AG04449 (cell line): ENCODE data around the gene NF2.
"Not testable (repeated sequence)": the region's sequence is repeated elsewhere in the genome, so short reads cannot be mapped to it uniquely, and the experiment has no call there.

Experiments
- CTCF ChIA-PET: fragments of 350-600 bp; formaldehyde crosslinking; extraction: SDS; loops from one replicate; lab custom pipeline; 2021; ENCODE audit warnings: antibody characterized with exemption; lab: Yijun Ruan, JAX
- POLR2A ChIA-PET: fragments of 400-600, 350-600 bp; formaldehyde crosslinking; extraction: SDS; loops from one replicate; lab custom pipeline; 2020; ENCODE audit warnings: antibody characterized with exemption, inconsistent platforms; lab: Yijun Ruan, JAX
- DNase-seq: peaks from one replicate; pipeline ENCODE4 v3.0.0-alpha.2; 2010; ENCODE audit warnings: low read depth, low spot score
- H3K4me3 ChIP-seq: 2 replicates; pipeline ENCODE4 v1.5.1; 2011; ENCODE audit warnings: low read depth, mild to moderate bottlenecking, control low read depth, low read length
- TF ChIP-seq, protein P1 (sequence below): IDR thresholded peaks from one replicate; pipeline ENCODE4 v1.5.1; 2011; ENCODE audit warnings: mild to moderate bottlenecking, moderate library complexity, low read length, control low read depth, inconsistent platforms; ENCODE audit not compliant: insufficient read depth; ENCODE audit errors: missing control alignments

The NF2 gene

DNA sequence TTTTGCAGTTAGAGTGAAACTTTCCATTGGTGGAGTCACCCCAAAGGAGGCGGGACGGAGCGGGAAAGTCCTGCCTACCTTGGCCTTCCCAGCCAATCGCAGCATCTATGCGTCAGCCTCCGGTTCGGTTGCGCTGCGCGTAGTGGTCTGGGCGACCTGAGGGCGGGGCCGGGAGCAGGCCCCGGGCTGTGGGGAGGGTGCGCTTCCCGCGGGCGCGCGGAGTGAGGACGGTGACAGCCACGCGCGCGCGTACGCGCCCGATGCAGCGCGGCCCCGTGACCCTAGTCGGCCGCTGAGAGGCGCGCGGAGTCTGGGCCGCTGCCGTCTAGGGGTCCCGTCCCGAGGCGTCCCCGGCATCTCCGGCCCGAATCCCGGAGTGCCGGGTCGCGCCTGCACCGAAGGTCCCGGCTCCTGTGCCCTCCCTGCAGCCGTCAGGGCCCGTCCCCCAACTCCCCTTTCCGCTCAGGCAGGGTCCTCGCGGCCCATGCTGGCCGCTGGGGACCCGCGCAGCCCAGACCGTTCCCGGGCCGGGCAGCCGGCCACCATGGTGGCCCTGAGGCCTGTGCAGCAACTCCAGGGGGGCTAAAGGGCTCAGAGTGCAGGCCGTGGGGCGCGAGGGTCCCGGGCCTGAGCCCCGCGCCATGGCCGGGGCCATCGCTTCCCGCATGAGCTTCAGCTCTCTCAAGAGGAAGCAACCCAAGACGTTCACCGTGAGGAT is at the start of gene NF2:
TSS of gene NF2 (plus strand) at position 276 of the 718 bp plus-strand sequence. CDS start at position 642, 366 bp downstream.
- ChIA-PET CTCF (interaction anchor here (1.1 to 4.9 kb wide), 7 partner anchors 12 to 81 kb away, joined by 3 to 50 read pairs (median 10); partner anchors contain the start of gene THOC5), POLR2A (interaction anchor here (1.0 to 1.7 kb wide), 2 partner anchors 22 to 23 kb away, joined by 5 to 6 read pairs; no protein-coding TSS in a partner anchor)
- peak; percentile 95 for DNase-seq
- H3K4me3 ChIP-seq = peak within 1 kb of the TSS; percentile 76
- TF ChIP-seq, protein P1, sequence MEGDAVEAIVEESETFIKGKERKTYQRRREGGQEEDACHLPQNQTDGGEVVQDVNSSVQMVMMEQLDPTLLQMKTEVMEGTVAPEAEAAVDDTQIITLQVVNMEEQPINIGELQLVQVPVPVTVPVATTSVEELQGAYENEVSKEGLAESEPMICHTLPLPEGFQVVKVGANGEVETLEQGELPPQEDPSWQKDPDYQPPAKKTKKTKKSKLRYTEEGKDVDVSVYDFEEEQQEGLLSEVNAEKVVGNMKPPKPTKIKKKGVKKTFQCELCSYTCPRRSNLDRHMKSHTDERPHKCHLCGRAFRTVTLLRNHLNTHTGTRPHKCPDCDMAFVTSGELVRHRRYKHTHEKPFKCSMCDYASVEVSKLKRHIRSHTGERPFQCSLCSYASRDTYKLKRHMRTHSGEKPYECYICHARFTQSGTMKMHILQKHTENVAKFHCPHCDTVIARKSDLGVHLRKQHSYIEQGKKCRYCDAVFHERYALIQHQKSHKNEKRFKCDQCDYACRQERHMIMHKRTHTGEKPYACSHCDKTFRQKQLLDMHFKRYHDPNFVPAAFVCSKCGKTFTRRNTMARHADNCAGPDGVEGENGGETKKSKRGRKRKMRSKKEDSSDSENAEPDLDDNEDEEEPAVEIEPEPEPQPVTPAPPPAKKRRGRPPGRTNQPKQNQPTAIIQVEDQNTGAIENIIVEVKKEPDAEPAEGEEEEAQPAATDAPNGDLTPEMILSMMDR = no peak

GRCh38 chr22:29555065-29555644 is 48.3 kb upstream of the NF2 start:
- no peak for DNase-seq
- CTCF ChIA-PET = interaction anchor here (0.9 to 2.9 kb wide), 11 partner anchors 10 to 450 kb away, joined by 3 to 29 read pairs (median 7); no protein-coding TSS in a partner anchor
- no peak overlapping the region for H3K4me3 ChIP-seq
- POLR2A ChIA-PET = no interaction called here
- TF ChIP-seq, protein P1 = no peak

- POLR2A ChIA-PET = no interaction called here
Measured at GRCh38 chr22:29559030-29559429, 44.4 kb upstream of the NF2 start.

DNA sequence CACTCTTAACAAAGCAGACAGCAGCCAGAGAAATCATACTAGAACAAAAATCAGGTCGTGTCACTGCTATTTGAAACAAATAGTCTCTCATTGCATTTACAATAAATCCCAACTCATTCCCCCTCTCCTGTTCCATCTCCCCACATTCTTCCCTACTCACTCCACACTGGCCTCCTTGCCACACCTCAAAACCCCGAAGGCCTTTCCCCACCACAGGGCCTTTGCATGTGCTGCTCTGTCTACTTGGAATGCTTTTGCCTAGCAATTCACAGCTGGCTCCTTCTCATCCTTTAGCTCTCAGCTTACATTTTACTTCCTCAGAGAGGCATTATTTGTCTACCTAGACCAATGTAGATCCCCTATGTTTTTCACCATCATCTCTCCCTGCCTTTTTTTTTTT is 43.6 kb upstream of the NF2 start:
- DNase-seq = no peak
- CTCF ChIA-PET = interaction anchor here (0.7 to 1.1 kb wide), 2 partner anchors 21 to 29 kb away, joined by 3 read pairs; partner anchors contain the start of gene NIPSNAP1
- TF ChIP-seq, protein P1 = no peak
- POLR2A ChIA-PET = no interaction called here
- H3K4me3 ChIP-seq = no peak overlapping the region

More at GRCh38 chr22:29559030-29559429, 44.4 kb upstream of the NF2 start:
- TF ChIP-seq, protein P1 = no peak
- no peak for DNase-seq
- CTCF ChIA-PET = no interaction called here
- no peak overlapping the region for H3K4me3 ChIP-seq

DNA sequence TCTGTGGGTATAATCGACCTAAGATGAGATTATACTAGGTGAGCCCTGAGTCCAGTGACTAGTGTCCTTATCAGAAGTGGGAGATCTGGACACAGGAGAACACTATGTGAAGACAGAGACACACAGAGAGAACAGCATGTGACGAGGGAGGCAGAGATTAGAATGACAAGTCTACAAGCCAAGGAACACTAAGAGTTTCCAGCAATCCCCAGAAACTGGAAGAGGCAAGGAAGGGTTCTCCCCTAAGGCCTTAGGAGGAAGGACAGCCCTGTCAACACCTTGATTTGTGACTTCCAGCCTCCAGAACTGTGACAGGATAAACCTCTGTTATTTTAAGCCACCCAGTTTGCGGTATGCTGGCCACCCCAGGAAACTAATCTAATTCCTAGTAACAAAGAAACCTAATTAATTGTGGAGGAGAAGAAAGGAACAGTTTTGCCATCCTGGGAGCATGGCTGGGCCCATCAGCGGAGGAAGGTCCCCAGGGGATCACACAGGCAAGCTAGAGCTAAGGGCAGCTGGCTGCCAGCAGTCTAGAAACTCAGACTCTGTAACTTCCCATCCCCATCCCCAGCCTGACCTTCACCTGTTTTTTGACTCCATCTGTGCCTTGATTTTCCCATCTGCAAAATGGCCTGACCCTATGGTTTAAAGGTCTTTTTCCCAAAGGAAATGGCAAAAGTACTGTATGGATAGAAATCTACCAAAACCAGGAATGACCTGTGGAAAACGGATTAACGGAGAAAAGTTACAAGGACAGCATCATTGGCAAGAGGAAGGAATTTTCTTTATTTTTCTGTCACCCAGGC is 39.6 kb upstream of the NF2 start:
- POLR2A ChIA-PET = no interaction called here
- CTCF ChIA-PET = interaction anchor here (1.8 to 2.5 kb wide), 2 partner anchors 10 kb away, joined by 10 to 11 read pairs; partner anchors contain the start of gene THOC5
- TF ChIP-seq, protein P1 = no peak
- no peak for DNase-seq
- H3K4me3 ChIP-seq = no peak overlapping the region

- POLR2A ChIA-PET = interaction anchor here (0.6 kb wide), 1 partner anchor 20 kb away, joined by 3 read pairs; no protein-coding TSS in a partner anchor
- not testable (repeated sequence) for H3K4me3 ChIP-seq
- CTCF ChIA-PET = interaction anchor here (1.0 to 2.2 kb wide), 3 partner anchors 10 to 23 kb away, joined by 3 to 11 read pairs (median 3); partner anchors contain the start of gene THOC5
Measured at GRCh38 chr22:29566513-29566912, 36.9 kb upstream of the NF2 start.

More at GRCh38 chr22:29566513-29566912, 36.9 kb upstream of the NF2 start:
- DNase-seq = not testable (repeated sequence)
